HG03558 (cell line): ENCODE data around the gene SLC30A2.

Experiments
- ATAC-seq: cut with Tn5 transposase; IDR thresholded peaks from one replicate; pipeline ENCODE4 v1.9.1; 2021; ENCODE audit warnings: moderate number of reproducible peaks; ENCODE audit not compliant: unreplicated experiment; ENCODE audit errors: extremely low read depth

SLC30A2 gene

DNA sequence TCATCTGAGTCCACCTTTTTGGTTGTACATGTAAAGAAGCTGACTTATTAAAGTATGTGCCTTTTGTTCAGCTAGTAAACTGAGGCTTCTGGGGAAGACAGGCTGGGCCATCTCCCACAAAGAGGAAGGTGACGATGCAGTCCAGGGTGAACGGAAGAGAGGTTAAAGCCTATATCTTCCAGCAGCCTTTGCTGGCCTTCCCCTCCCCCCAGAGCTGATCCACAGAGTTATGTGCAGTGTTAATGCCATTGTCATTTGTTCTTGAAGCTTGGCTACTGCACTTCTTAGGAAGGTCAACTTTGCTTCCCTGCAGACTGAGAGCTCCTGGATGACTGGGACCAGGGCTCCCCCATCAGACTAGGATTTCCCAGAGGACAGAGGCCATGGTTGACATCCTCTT lies 2.2 kb downstream of the SLC30A2 start:
- ATAC-seq, result no peak

DNA sequence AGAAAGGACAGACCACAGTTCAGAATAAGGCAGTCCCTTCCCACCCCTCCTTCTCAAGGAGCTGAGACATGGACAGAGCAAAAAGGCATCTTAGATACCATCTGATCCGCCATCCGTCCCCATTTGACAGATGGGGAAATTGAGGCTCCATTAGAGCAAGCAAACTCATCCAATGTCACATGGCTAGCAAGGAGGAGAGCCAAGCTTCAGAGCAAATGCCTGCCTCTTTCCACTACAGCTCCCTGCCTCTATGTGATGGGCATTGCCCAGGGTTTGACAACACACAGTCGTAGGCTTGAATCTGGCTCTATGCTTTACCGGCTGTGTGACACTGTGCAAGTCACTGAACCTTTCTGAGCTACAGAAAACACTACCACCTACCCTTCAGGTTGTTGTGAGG lies 3.9 kb downstream of the SLC30A2 start:
- no peak for ATAC-seq

DNA sequence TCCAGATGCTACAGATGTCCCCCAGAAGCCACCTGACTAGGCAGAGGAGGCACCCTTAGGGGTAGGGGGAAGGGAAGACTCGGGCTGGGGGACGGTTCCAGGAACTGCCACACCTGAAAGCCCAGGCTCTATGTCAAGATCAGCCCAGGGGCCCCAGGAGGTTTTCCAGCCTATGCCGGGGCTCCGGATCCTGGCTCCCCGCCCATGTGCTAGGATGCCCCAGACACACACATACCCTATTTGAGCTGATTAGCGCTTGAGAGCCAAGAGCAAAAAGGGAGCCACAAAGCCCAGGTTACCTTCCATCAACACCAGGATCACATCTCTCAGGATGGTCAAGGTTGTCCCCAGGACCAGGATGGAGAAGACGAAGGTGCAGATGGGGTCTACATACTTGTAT lies 4.5 kb downstream of the SLC30A2 start:
- no peak for ATAC-seq

DNA sequence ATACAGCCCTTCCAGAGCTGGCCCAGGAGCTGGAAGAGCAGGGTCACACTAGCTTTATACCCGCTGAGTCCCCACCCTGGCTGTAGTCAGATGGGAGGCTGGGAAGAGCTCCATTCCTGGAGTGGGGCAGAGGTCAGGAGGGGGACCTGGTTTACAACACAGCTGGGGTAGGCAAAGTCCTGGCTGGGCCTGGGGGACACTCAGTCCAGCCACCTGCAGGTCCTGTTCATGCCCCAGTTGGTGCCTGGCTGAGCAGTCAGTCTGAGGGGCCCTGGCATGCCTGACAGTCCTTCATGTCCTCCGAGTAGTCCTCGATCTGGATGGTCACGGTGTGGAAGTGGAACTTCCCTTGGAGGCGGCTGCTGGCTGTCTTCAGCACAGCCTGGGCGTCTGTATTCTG lies 7.0 kb downstream of the SLC30A2 start:
- no peak for ATAC-seq

DNA sequence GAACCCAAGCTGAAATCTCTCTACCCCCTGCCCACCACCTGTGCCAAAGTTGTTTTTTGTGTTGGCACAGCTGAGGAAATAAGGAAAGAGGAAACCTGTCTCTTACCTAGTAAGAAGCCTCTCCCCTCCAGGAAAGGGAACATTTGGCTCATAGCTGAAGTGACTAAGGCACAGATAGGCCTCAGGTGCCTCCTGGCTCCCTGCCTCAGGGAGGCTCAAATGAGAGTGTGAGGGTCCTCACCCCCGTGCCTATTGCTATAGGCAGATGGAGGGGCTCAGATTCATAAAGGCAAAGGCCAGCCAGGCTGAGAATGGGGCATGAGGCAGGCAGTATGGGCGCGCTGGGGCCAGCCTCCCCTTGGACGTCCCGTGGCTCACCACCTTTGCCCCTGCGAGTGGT lies 7.4 kb downstream of the SLC30A2 start:
- no peak for ATAC-seq

DNA sequence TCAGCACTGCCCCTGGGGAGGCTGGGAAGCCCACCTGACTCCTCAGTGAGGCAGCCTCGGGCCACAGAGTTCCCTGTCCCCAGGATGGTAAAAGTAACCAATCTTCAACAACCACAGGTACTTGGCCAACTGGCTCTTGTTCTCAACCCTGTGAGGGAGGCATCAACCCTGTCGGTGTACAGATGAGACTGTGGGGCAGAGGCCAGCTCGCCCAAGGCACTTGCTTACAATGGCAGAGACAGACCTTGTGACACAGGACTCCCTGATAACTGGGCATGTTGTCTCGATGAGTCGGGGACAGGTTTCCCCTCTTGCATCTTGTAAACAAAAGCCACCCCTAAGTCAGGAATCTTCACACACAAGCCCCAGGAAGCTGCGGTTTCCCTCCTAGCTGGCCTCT lies 8.0 kb downstream of the SLC30A2 start:
- ATAC-seq, result no peak

DNA sequence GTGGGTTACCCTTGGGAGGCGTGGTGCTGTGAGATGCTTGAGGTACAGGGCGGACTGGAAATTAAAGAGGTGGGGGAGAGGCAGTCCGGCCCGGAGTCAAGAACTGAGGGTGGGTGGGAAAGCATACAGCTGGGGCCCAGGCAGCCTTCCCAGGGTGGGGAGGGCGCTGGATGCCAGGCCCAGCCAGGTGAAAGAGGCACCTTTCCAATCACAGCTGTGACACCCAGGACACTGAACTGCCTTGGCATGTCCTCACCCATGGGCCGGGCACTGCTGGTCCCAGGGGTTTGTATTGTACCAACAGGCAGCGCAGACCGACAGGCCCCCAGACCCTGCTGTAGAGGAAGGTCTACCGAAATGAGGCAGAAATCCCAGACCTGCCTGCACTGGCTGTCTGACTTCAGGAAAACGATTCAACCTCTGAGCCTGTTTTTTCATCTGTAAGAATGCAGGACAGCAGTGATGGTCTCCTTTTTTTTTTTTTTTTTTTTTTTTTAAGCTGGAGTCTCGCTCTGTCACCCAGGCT lies 9.1 kb downstream of the SLC30A2 start:
- no peak for ATAC-seq

DNA sequence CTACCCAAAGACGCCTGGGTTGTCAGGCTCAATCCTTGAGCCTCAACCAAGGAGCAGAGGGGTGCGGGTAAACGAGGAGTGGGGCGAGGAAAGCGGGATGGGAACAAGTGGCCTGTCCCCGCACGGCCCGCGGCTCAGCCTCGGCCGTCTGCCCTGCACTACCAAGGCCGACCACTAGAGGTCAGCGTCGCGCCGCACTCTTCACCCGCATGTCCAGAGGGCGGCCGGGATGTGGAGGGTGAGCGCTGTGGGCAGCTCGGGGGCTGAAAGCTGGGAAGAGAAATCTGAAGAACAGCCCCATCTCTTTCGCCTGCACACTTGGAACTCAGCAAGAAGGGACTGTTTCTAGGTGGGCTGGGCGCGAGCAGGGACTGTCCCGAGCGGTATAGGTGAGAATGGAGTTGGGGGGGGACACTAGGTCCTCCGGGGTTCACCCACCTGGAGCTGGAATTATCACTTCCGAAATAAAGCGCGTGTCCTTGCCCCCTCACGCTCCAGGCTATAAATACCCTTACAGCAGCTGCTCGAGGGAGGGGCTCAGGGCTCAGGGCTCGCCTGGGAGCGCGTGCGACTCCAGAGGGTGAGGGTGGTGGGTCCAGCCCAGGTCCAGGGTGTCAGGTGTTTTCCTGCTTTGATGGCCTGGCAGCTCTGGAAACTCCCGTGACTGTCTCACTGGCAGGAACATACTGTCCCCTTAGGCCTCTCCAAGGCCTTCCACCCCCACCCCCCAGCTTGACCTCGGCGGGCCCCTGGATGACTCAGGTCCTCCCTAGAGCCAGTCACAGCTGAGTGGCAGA lies 9.8 kb downstream of the SLC30A2 start:
- ATAC-seq, result no peak

DNA sequence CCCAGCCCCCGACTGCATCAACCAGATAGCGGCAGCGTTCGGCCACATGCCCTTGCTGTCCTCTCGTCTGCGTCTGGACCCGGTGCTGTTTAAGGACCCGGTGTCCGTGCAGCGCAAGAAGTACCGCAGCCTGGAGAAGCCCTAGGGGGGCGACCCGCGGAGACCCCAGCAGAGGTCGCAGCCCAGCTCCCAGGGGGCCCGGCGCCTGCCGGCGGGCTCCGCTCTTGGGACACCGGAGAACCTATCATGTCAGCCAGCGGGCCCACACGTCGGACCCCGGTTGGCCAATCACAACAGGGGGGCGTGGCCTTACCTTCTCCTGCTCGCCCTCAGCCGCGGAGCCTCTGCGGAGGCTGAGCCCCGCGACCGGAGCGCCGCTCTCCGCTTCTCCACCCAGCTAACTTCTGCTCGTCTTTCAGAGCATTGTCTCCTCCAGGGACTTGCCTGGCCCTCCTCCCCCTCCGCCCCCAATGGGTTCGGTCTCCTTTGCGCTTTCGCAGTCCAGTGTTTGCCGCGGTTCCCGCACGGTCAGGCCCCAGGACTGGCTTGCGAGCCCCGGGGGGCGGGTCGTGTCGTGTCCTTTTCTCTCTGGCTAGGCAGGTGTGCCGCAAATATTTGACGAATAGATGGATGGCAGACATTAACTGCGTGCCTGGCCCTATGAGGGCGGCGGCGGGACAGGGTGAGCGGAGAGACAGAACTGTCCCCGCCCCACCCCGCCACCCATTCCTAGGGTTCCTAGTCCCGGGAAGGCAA lies 10.5 kb downstream of the SLC30A2 start:
- peak; percentile 55 for ATAC-seq

DNA sequence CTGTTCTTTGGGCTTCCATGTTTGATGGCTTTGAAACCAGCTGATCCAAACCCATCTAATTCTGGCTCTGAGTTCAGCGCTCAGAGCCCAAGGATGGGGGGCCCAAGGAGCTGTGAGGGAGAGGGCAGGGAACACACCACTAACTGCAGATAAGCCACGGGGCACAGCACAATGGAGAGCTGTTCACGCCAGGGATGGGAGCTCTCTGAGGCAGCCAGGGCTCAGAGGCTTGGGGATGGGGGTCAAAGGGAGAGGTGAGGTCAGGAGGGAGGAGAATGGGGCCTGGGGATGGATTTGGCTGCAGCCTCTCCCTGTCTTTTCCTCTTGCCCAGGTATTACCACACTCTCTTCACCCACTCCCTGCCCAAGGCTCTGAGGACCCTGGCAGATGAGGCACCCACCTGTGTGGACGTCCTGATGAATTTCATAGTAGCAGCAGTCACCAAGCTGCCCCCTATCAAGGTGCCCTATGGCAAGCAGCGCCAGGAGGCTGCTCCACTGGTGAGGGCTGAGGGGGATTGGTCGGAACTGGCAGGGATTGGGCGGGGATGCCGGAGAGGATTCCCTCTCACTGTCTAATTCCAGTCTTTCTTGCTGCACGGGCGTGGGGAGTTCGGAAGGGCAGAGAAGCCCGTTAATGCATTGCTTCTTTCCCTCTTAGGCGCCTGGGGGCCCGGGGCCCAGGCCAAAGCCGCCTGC lies 11.3 kb downstream of the SLC30A2 start:
- no peak for ATAC-seq

DNA sequence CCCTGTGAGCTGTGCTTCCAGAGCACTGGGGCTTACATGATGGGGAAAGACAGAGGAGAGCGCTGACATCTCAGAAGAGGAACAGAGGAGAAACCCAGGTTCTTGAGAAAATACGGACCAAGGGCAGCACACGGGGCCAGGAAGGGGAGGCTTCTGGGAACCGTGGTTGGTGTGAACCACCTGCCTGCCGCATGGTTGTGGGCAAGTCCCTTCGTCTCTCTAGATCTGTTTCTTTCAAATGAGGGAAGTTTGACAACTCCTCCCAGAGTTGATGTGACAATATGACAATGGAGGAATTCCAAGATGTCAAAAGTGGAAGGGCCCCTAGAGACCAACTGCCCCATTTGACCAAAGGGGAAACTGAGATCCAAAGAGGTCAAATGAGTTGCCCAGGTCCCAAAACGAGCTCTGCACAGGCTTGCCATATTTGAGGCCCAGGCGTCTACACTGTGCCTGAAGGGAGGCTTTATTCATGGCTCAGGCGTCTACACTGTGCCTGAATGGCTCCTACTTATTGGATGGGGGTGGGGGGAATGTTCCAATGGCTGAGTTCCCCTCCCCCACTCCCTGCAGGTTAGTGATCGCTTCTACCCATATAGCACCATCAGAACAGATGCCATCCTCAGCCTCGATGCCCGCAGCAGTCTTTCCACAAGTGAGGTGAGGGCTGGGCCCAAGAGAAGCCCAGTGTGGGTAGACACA lies 13.1 kb downstream of the SLC30A2 start:
- no peak for ATAC-seq

DNA sequence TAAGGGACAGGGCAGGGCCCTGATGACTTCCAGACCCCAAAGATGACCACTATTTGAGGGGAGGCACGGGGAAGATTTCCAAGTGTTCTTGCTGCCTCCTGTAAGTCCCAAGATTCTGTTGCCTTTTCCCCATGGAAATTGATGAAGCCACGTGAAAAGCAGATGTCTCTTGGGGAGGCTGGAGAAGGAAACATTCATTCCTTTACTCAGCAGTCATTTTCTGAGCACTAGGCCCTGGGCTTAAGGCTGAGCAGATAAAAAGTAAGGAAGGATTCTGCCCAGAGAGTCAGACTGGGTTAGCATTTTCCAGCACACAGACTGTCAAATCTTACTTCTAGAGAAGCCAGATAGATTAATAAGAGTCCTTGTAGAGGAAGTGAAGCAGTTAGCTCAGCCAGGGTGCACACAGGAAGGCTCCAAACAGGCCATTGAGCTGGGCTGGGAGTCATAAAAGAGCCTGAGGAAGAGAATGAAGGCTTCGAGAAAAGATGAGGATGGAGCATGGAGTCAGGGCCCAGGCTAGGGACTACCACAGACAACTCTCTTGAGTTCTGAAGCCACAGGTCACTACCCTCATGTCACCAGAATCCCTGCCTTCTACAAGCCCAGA lies 14.2 kb downstream of the SLC30A2 start:
- no peak for ATAC-seq

DNA sequence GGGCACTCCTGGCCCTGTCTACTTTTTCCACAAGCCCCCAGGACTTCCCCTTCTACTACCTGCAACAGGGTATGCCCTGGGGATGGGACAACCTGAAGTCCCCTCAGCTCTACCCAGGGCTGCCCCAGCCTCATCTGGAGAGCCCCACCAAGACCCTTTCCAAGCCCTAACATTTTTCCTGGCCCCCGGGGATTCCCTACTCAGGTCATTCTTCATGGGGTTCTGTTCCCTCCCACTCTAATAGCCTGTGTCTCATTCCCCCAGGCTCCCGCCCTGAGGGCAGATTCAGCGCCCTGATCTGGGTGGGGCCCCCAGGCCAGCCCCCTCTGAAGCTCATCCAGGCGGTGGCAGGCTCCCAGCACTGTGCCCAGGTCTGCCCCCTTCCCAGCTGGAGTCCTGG lies 14.7 kb downstream of the SLC30A2 start:
- ATAC-seq, result no peak

DNA sequence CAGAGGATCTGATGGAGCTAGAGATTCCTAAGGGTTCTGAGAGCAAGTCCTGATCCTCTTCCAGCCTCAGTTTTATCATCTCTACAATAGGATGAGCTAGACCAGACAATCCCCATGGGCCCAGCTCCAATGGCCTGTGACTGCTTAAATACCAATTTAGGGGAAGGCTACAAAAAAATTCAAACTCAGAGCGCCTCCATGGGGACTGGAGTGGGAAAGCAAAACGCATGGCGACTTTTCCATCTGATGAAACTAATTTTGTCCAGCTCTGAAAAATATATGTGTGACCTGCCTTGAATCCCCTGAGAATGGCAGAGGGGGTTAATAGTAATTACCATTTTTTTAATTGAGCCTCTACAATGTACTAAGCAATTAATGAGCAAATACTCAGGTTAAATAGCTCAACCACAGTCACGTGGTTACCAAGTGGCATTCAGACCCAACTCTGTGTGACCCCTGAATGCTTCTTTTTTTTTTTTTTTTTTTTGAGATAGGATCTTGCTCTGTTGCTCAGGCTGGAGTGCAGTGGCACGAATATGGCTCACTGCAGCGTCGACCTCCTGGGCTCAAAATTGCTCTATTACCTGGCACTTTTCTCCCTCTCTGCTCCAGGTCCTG lies 15.9 kb downstream of the SLC30A2 start:
- ATAC-seq, result no peak

DNA sequence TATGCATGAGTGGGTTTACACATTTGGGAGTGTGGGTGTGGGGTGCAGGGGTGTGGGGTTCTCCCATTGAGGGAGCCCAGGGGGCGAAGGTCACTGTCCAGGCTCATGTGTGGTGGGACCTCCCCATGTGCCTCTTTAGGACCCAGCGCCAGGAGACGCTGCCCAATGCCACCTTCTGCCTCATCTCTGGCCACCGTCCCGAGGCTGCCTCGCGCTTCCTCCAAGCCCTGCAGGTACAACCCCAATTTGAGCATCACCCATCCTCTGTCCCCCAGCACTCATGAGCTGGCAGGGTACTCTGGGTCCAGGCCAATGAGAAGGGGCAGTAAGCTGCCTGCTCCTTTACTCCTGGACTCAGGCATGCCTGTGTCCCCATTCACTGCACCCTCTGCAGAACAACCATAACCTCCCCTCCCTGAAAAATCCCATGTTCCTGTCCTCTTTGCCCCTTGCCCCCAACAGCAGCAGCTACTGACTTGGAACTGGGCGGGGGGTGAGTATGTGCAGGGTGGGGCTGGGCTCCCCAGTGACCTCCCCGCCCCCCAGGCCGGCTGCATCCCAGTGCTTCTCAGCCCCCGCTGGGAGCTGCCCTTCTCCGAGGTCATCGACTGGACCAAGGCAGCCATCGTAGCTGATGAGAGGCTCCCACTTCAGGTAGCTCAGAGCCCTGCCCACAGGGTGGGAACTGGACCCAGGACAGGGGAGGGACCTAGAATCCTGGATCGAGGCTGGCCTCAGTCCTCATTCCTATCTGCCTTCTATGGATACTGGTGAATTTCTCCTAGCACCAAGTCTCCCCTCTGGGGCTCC lies 16.7 kb downstream of the SLC30A2 start:
- no peak for ATAC-seq

DNA sequence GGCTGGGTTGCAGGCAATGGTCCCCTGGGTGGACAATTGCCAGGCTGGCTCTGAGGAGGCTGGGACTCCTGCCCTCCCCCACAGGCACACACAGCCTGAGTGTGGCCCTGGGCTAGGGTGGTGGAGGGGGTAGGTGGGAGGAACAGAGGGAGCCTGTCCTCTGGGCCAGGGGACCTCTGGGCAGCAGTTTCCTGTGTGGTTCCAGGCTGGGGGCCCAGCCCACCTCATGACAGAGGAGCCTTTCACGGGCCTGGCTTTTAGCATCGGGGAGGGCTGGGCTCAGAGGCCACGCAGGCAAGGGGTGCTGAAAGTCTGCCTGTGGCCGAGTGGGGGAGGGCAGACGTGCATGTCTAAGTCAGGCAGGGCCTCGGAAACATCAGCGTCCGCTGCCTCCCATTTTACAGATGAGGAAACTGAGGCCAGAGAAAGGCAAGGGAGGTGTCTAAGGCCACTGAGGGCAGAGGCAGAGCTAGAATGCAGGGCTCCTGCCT lies 17.4 kb downstream of the SLC30A2 start:
- no peak for ATAC-seq

DNA sequence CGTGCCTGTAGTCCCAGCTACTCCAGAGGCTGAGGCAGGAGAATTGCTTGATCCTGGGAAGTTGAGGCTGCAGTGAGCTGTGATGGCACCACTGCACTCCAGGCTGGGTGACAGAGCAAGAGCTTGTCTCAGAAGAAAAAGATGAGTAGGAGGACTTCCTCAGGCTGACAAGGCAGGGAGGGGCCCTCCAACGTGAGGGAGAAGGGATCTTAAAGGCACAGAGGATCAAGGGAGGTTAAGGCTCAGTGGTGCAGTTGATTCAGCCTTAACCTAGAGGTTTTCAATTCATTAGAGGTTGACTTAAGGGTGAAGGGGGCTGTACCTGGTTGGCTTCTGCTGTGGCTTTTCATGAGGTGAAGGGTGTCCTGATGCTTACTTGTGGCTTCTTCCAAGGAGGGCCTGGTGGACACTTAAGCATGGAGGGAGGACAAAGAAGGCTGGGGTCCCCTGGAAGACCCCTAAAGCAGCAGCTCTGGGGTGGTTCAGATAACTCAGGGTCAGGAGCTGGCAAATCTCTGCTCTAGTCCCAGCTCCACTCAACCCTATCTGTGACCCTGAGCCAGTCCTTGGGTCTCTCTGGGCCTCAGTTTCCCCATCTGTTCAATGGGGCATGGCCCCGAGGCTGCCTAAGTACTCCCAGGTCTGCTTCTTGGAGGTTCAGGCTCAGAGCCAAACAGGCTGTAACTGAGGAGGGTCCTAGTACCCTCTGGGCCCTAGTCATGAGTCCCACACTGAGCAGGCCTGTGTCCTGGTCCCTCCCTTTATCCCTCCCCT lies 18.0 kb downstream of the SLC30A2 start:
- ATAC-seq, result no peak

DNA sequence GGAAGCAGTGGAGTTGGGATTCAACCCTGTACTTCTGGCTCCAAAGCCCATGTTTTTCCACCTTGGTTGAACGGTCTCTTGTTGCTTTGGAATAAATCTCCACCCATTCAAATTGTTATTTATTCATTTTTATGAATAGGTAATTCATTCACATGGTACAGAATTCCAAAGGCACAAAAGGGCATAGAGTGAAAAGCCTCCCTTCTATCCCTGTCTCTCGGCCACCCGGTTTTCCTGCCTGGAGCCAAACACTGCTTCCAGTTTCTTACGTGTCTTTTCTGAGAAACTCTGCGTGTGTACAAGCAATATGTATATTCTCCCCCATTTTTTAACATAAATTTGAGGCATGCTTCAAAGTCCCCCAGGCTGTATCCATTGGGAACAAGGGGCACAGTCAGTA lies 20.4 kb downstream of the SLC30A2 start:
- ATAC-seq, result no peak
